Measurements from ENCODE around the gene ACOT11.
"Not testable (repeated sequence)": the region's sequence is repeated elsewhere in the genome, so short reads cannot be mapped to it uniquely, and the experiment has no call there.

ACOT11 gene

DNA sequence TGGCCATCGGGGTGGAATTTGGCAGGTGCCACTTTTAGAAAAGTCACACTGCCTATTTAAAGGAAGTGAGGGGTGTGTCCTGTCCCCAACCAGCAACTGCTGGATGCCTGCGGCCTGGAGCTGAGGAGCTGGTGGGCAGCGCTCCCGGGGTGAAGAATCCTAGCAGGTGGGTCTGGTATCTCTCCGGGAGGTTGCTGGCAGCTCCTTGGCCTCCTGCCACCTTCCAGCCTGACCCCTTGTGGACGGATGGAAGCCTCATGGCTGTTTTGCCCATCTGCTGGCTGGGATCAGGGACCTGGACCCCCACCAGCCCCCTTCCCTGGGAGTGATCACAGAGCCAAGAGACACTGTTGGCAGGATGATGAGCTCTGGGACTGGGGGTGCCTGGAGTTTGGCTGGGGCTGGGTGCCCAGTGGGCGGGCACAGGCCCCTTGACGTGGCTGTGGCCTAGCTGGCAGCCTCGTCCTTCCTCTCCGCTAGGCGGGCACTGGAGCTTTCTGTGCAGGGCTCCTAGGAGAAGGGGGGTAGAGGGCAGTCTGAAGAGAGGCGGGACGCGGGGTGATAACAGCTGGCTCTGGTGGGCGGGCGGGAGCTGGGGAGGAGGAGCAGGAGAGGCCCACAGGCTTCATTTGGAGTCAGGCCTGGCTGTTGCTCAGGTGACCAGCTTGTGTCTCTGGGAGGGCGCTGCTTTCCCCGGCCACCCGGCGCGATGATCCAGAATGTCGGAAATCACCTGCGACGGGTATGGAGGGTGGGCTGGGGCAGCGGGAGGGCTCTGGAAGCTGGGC, at the start of gene ACOT11:
TSS of gene ACOT11 (plus strand) at position 628 of the 788 bp plus-strand sequence. CDS start at position 710, 82 bp downstream.
- no peak for DNase-seq (ENCODE audit: low read depth in 2 of 2)

DNA sequence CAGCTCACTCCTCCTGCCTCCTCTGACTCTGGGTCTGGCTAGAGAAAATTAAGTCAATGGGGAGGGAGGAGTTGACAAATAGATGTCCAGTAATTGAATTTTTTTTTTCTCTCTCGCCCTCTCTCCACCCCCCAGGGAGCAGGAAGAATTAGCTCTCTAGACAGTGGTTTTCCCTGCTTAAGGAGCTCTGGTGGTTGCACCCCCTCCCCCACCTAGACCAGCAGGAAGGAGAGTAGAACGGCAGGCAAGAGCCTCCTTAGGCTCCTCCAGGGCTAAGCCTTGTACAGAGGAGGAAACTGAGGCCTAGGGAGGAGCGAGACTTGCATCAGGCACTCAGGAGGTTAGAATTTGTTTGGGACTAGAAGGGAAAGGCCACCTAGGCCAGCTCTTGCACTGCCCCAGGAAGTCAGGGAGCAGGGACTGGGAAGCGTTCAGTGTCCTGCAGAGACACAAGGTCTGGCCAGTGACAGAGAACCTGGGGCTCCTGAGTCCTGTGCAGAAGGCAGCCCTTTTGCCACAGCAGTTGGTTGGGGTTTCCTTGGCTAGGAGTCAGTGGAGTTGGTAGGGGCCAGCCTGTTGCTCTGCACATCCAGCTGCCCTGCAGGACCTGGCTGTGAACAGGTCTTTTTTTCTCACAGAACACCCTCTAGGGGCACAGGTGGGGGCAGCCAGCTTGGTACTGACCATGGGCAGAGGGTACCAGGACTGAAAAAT, 49.5 kb upstream of the ACOT11 start:
- no peak for DNase-seq (ENCODE audit: low read depth in 2 of 2)

GRCh38 chr1:54499097-54499359, 49.0 kb upstream of the ACOT11 start:
- no peak for DNase-seq (ENCODE audit: low read depth in 2 of 2)

DNA sequence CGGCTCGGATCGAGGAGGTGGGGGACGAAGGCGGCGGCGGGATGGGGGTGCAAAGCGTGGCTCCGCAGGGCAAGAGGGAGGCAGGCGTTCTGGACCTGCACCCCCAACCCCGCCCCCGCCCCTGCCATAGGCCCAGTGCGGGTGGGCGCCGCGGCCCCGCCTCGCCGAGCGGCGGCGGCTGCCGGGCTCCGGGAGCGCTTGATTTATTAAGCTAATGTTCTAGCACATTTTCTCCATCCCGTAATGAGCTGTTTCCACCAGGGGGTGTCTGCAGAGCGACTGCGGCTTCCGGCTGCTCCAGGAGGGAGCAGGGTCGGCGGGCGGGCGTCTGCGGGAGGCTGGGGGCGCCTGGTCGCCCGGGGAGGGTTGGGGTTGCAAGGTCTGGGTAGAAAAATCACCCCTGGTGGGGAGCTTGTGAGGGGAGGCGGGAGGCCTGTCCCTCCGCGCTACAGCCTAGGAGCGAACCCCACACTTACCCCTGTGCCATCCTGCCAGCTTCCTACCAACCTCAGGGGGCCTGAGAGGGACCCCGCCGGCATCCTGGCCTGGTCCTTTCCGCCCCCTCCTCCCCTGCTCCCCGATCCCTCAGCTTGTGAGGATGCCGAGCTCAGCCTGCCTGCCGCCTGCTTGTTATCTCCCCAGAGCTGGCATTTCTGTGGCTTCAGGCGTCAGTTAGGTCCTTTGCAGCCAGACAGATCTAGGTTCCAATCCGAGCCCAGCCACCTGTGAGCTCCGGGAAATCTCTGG, 48.5 kb upstream of the ACOT11 start:
- DNase-seq (ENCODE audit: low read depth in 2 of 2) = peak in 1 of 2 experiments; percentile 20

DNA sequence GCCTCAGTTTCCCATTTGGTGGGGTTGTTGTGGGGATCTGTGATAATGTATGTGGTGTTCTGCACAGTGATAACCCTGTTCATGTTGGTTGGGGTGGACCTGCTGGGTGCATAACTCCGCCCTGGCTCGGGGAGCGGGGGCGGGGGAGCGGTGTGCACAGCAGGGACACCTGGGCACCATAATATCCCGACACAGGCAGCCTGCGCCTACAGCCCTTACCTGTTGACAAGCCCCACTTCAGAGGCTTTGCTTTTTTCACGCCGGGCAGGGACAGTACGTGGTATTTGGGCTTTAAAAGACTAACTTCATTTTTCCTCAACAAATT, 48.0 kb upstream of the ACOT11 start:
- DNase-seq (ENCODE audit: low read depth in 2 of 2) = no peak

DNA sequence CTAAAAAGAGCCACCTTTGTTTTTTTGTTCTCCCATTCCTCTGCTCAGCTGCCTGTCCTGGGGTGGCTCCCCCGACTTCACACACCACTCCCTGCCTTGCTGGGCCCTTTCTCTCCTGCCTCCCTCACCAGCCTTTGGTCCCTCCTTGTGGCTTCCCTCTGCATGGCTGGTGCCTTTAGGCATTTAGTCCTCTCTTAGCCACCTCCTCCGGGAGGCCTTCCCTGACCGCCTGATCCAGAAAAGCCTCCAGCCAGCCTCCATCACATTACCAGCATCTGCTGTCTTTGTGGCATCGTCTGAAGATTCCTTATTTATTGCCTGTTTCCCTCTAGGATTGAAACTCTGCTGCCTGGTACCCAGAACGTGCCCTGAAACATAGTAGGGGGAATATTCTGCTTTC, 46.2 kb upstream of the ACOT11 start:
- DNase-seq (ENCODE audit: low read depth in 2 of 2) = no peak

- no peak for DNase-seq (ENCODE audit: low read depth in 2 of 2)
Observed at GRCh38 chr1:54502342-54502741, 45.7 kb upstream of the ACOT11 start.

DNA sequence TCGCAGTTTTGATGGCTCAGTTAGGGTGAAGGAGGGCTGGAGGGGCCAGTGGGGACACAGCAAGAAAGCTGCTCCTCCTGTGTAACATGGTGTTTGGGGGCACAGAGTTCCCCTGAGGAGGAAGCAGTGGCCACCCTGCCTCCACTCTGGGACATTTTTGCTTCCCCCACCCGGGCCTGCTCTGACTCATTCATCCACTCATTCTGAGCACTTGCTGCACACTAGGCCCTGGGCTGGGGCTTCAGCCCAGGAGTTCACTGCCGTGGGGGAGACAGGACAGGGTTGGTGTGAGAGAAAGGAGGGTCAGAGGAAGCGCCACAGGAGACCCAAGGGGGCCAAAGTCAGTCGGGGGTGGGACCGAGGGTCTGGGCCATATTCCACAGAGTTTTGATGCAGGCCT, 41.4 kb upstream of the ACOT11 start:
- no peak for DNase-seq (ENCODE audit: low read depth in 2 of 2)

GRCh38 chr1:54507033-54507870, 40.8 kb upstream of the ACOT11 start:
- no peak for DNase-seq (ENCODE audit: low read depth in 2 of 2)

DNA sequence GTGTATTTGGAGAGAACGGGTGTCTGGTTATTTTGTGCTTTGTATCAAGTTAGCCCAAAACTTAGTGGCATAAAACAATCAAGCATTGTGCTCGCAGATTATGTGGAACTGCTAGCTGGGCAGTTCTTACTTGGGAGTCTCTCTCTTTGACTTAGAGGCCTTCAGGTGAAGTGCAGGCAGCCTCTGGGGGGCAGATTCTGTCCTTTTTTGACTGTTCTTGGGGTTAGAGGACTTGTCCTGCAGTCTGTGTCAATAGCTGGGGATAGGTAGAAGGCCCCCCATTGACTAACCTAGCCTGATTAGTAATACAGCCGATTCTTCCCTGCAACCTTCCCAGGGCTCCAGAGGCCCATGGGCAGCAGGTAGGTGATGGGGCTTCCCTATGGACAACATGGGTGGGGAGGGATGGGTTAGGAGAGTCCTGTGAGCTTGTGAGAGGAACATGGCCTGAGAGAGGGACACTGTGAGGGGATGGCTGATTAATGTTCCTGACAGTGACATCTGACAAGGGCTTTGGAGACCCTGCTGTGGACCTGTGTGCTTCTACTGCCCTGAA, 37.2 kb upstream of the ACOT11 start:
- DNase-seq (ENCODE audit: low read depth in 2 of 2) = no peak

DNA sequence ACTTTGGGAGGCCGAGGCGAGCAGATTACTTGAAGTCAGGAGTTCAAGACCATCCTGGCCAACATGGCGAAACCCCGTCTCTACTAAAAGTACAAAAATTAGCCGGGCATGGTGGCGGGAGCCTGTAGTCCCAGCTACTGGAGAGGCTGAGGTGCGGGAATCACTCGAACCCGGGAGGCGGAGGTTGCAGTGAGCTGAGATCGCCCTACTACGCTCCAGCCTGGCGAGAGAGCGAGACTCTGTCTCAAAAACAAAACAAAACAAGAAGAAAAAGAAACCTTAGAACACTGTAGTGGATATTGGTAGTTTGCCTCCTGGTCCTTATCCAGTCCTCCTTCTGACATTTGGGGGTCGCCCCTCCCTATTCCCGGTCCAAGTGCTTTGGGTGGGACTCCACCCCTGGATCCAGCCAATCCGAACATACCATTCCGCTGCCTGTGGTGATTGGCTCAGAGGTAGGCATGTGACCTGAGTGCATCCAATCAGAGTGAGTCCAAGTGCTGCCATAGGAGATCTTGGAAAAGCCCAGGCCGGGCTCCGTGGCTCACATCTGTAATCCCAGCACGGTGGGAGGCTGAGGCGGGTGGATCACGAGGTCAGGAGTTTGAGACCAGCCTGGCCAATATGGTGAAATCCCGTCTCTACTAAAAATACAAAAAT, 34.0 kb upstream of the ACOT11 start:
- not testable (repeated sequence) for DNase-seq (ENCODE audit: low read depth in 2 of 2)

DNA sequence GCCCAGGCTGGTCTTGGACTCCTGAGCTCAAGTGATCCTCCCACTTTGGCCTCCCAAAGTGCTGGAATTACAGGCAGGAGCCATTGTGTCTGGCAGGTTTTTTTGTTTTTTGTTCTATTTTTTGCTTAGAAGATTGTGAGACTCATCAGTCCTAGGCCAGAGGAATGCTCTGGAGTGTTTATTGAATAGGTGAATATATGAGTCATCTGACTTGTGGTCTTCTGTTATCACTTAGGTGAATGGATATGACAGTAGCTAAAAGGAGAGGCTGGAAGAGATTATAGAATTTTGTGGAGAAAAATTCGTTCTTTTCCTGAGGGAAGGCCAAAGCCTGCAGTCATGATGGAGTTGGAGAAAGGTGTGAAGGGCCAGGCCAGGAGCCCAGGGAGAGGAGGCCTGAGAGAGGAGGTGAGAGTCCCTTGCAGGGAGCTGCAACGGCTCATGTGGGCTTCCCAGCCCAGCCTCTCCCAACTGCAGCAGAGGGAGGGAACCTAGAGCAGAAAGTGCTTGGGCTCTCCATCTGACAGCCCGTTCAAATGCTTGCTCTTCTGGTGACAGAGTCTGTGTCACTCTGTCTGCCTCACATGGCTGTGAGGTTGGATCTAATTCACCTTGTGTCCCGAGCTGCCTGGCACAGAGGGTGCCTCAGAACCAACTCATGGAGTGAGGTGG, 31.6 kb upstream of the ACOT11 start:
- no peak for DNase-seq (ENCODE audit: low read depth in 2 of 2)

DNA sequence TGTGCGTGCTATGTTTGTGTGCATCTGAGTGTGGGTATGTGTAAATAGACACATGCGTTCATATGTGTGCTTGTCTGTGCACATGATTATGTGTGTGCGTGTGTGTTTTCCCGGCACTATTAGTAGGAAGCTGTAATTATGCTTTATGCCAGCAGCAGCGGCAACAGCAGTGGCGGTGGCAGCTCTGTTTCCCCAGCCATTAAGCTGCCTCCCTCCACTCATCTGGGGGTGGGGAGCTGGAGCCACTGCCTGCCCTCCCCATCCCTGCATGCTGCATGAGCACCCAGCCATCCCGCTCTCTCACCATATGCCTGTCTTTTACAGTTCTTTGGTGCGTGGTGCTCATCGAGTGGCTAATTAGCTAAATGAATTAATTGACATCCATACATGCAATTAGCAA, 30.5 kb upstream of the ACOT11 start:
- no peak for DNase-seq (ENCODE audit: low read depth in 2 of 2)

DNA sequence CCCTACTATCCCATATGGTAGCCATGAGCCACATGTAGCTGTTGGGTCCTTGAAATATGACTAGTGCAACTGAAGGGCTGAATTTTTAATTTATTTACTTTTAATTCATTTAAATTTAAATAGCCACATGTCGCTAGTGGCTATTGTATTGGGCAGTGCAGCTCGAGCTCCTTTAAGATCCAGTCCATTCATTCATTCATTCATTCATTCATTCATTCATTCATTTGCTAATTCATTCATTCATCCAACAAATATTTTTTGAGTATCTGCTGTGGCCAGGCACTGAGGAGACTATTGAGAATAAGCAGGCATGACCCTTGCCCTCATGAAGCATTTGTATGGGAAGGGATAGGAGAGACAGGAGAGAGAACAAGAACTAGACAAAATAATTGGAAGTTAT, 29.5 kb upstream of the ACOT11 start:
- no peak for DNase-seq (ENCODE audit: low read depth in 2 of 2)

DNA sequence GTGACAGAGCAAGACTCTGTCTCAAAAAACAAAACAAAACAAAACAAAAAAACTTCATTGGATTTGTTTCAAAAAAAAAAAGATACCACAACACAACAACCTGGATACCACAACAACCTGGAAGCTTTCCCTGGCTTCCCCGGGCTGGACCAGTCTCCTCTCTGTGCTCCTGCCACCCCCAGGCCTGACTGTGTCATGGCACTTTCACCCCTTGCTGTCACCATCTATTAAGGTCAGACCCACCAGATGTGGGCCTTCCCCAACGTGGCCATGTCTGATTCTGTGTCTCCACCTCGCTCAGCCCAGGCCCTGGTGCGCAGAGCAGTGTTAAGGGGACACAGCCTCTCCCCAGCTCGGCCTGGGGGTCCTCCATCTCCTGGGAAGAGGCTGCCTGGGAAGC, 28.3 kb upstream of the ACOT11 start:
- no peak for DNase-seq (ENCODE audit: low read depth in 2 of 2)

- DNase-seq (ENCODE audit: low read depth in 2 of 2) = no peak
Observed at GRCh38 chr1:54520631-54521321, 27.3 kb upstream of the ACOT11 start.

- DNase-seq (ENCODE audit: low read depth in 2 of 2) = not testable (repeated sequence)
Observed at GRCh38 chr1:54526565-54526964, 21.5 kb upstream of the ACOT11 start.

- no peak for DNase-seq (ENCODE audit: low read depth in 2 of 2)
Observed at GRCh38 chr1:54528613-54529012, 19.4 kb upstream of the ACOT11 start.

- no peak for DNase-seq (ENCODE audit: low read depth in 2 of 2)
Observed at GRCh38 chr1:54532033-54532432, 16.0 kb upstream of the ACOT11 start.

DNA sequence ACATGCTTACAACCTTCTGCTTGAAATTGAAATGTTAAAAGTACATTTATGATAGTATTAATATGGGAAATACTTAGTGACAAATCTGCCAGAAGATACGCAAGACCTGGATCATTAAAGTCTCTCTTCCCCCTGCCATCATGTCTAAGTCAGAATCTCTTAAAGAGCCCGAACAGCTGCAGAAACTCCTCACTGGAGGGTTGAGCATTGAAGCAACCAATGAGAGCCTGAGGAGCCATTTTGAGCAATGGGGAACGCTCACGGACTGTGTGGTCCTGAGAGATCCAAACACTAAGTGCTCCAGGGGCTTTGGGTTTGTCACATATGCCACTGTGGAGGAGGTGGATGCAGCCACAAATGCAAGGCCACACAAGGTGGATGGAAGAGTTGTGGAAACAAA, 11.4 kb upstream of the ACOT11 start:
- not testable (repeated sequence) for DNase-seq (ENCODE audit: low read depth in 2 of 2)

Data from fibroblast of skin of left biceps (primary cell).